SK-N-SH treated with all-trans-retinoic acid at 6 μM for 48 hours (cell line): Measurements from ENCODE around the gene ZNF219.

Experiments used
- ARNTL ChIP-seq: fragments of 450-650 bp; formaldehyde crosslinking; IDR thresholded peaks from 2 replicates; pipeline ENCODE4 v1.5.0; 2020; ENCODE audit warnings: low read depth, mild to moderate bottlenecking, moderate library complexity, borderline replicate concordance
- BACH2 ChIP-seq: fragments of 250-450 bp; sonication (Bioruptor Pico); IDR thresholded peaks from 2 replicates; pipeline ENCODE4 v1.9.0; 2021; ENCODE audit warnings: mild to moderate bottlenecking, borderline replicate concordance
- ISL1 ChIP-seq: fragments of 250-450 bp; sonication (Bioruptor Pico); IDR thresholded peaks from 2 replicates; pipeline ENCODE4 v2.1.2; 2022; ENCODE audit warnings: mild to moderate bottlenecking, moderate library complexity
- SNAI2 ChIP-seq: fragments of 250-450 bp; sonication (Bioruptor Pico); IDR thresholded peaks from 2 replicates; pipeline ENCODE4 v1.5.0; 2020; ENCODE audit warnings: mild to moderate bottlenecking, moderate library complexity
- TOX ChIP-seq: fragments of 250-450 bp; sonication (Bioruptor Pico); IDR thresholded peaks from 2 replicates; pipeline ENCODE4 v1.8.0; 2021; ENCODE audit warnings: mild to moderate bottlenecking, moderate library complexity, borderline replicate concordance
- ZNF70 ChIP-seq: fragments of 450-650 bp; formaldehyde crosslinking; IDR thresholded peaks from 2 replicates; pipeline ENCODE4 v1.5.0; 2020; ENCODE audit warnings: mild to moderate bottlenecking, moderate library complexity

DNA sequence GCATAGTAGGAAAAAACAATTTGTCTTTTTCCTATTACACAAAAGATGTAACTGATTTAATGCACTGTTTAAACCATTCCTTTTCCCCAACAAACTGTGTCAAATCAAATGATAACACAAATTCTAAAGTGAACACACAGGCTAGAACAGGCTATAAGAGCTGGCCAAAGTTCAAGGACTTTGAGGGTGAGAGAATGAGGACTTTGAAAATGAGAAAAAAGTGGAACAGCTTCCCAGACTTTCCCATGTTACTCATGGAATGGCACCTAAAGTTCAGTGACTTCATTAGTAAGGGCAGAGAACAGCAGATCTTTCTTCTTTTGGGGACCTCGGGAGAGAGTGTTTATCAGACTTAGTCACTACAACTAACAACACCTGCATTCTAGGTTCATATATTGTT lies 25.0 kb upstream of the ZNF219 start:
- TF ChIP-seq BACH2 (CRISPR knock-in tag) = no peak
- TF ChIP-seq ZNF70 = no peak
- no peak for TF ChIP-seq ARNTL (CRISPR knock-in tag)
- no peak for TF ChIP-seq SNAI2 (CRISPR knock-in tag)
- TF ChIP-seq ISL1 (CRISPR knock-in tag) = no peak
- TF ChIP-seq TOX (CRISPR knock-in tag) = no peak
